ENCODE measurements around the gene TRMT2A. TPM values are rescaled to one million over a fixed set of nuclear protein-coding genes. Genes with fewer than 3 reads are reported as not detected.

Gene TRMT2A
- total RNA-seq, 1 donor from 2014 or later, result 161 TPM

DNA sequence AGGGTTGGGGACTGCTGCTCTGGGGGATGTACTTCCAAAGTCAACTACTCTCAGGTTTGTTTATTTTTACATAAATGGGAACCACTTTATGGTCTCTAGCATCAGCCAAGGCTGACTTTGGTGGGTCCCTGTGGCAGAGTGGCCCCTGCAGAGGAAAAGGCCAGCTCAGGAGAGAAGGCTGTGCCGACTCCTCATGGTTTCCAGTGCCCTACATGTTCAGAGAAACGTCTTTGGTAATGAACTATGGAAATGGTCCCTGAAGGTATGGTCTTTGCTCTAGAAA lies 11.5 kb upstream of the TRMT2A start:
- H3K36me3 ChIP-seq, result peaks cover 29 to 36% of the 10 kb centered on the region in 2 donors
- H3K4me3 ChIP-seq, result no peak overlapping the region
- no peaks in the 10 kb centered on the region for H3K9me3 ChIP-seq
- peaks cover 9 to 13% of the 10 kb centered on the region in 2 donors for H3K4me1 ChIP-seq
- no peaks in the 10 kb centered on the region for H3K27me3 ChIP-seq
- TF ChIP-seq CTCF (IDR thresholded peaks at IDR 0.05), result no peak
- no peak overlapping the region for H3K27ac ChIP-seq
- intact Hi-C loops (cut with DNase I), result no loop called here
- no peak for DNase-seq (ENCODE audit: low spot score in 2 of 2)

- H3K36me3 ChIP-seq, result peaks cover 32 to 37% of the 10 kb centered on the region in 2 donors
- TF ChIP-seq CTCF (IDR thresholded peaks at IDR 0.05), result no peak
- H3K27me3 ChIP-seq, result no peaks in the 10 kb centered on the region
- no peak overlapping the region for H3K4me3 ChIP-seq
- peaks cover 8 to 9% of the 10 kb centered on the region in 2 donors for H3K4me1 ChIP-seq
- H3K27ac ChIP-seq, result no peak overlapping the region
- H3K9me3 ChIP-seq, result no peaks in the 10 kb centered on the region
- intact Hi-C loops (cut with DNase I), result no loop called here
- DNase-seq (ENCODE audit: low spot score in 2 of 2), result no peak
Measured at GRCh38 chr22:20127869-20128618, 11.0 kb upstream of the TRMT2A start.

- TF ChIP-seq CTCF (IDR thresholded peaks at IDR 0.05), result no peak
- H3K4me3 ChIP-seq, result no peak overlapping the region
- peaks cover 32 to 37% of the 10 kb centered on the region in 2 donors for H3K36me3 ChIP-seq
- H3K4me1 ChIP-seq, result peaks cover 1 to 4% of the 10 kb centered on the region in 2 donors
- H3K27ac ChIP-seq, result no peak overlapping the region
- no peak for DNase-seq (ENCODE audit: low spot score in 2 of 2)
- intact Hi-C loops (cut with DNase I), result no loop called here
- no peaks in the 10 kb centered on the region for H3K27me3 ChIP-seq
- H3K9me3 ChIP-seq, result no peaks in the 10 kb centered on the region
Measured at GRCh38 chr22:20127318-20127868, 10.4 kb upstream of the TRMT2A start.

GRCh38 chr22:20126284-20127029 lies 9.4 kb upstream of the TRMT2A start:
- intact Hi-C loops (cut with DNase I), result no loop called here
- peaks cover 38 to 46% of the 10 kb centered on the region in 2 donors for H3K36me3 ChIP-seq

More at GRCh38 chr22:20126284-20127029, 9.4 kb upstream of the TRMT2A start:
- no peaks in the 10 kb centered on the region for H3K27me3 ChIP-seq
- no peak for DNase-seq (ENCODE audit: low spot score in 2 of 2)
- H3K27ac ChIP-seq, result no peak overlapping the region
- peaks cover 0 to 3% of the 10 kb centered on the region in 2 donors for H3K4me1 ChIP-seq
- no peak for TF ChIP-seq CTCF (IDR thresholded peaks at IDR 0.05)
- no peaks in the 10 kb centered on the region for H3K9me3 ChIP-seq
- H3K4me3 ChIP-seq, result no peak overlapping the region

Measured in ascending aorta (tissue), 2 donors.